ENCODE measurements around the gene LRRIQ3. TPM values are rescaled to one million over a fixed set of nuclear protein-coding genes. Genes with fewer than 3 reads are reported as not detected.

Gene LRRIQ3
- total RNA-seq, 2 experiments from 2014 or later = 0.08 to 0.25 TPM

GRCh38 chr1:74235153-74235552 is 37.2 kb upstream of the LRRIQ3 start, which contains the start of gene TNNI3K:
Gene TNNI3K, plus strand, starts transcription at chr1:74235387. Its CDS starts 65 bp downstream, at chr1:74235452.
- no peaks in the 10 kb centered on the region for H3K36me3 ChIP-seq (ENCODE audit: insufficient read depth, low read length)
- no peaks in the 10 kb centered on the region for H3K27me3 Mint-ChIP-seq
- no peak for DNase-seq
- no peak within 1 kb of the TSS for H3K27ac Mint-ChIP-seq
- POLR2A ChIA-PET = no interaction called here
- peaks cover 6% of the 10 kb centered on the region for H3K9me3 Mint-ChIP-seq
- CTCF ChIA-PET = no interaction called here
- no peaks in the 10 kb centered on the region for H3K4me1 ChIP-seq (ENCODE audit: insufficient read depth, low read length)
- H3K4me3 ChIP-seq (ENCODE audit: low read length) = no peak within 1 kb of the TSS
- H3K4me1 Mint-ChIP-seq (ENCODE audit: low read depth) = no peaks in the 10 kb centered on the region
- H3K4me3 Mint-ChIP-seq = no peak within 1 kb of the TSS
- no peaks in the 10 kb centered on the region for H3K27me3 ChIP-seq (ENCODE audit: control insufficient read depth in 1 of 2, insufficient read depth in 2 of 2, low read length in 2 of 2)
- TF ChIP-seq, protein P1, sequence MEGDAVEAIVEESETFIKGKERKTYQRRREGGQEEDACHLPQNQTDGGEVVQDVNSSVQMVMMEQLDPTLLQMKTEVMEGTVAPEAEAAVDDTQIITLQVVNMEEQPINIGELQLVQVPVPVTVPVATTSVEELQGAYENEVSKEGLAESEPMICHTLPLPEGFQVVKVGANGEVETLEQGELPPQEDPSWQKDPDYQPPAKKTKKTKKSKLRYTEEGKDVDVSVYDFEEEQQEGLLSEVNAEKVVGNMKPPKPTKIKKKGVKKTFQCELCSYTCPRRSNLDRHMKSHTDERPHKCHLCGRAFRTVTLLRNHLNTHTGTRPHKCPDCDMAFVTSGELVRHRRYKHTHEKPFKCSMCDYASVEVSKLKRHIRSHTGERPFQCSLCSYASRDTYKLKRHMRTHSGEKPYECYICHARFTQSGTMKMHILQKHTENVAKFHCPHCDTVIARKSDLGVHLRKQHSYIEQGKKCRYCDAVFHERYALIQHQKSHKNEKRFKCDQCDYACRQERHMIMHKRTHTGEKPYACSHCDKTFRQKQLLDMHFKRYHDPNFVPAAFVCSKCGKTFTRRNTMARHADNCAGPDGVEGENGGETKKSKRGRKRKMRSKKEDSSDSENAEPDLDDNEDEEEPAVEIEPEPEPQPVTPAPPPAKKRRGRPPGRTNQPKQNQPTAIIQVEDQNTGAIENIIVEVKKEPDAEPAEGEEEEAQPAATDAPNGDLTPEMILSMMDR (IDR thresholded peaks at IDR 0.05) = no peak
- no peaks in the 10 kb centered on the region for H3K9me3 ChIP-seq (ENCODE audit: control insufficient read depth in 1 of 2, insufficient read depth in 1 of 2, low read length in 2 of 2)
- ATAC-seq (ENCODE audit: poor library complexity) = no peak
- intact Hi-C loops (cut with DNase I, micrococcal nuclease) = no loop called here
- H3K27ac ChIP-seq (ENCODE audit: low read depth in 1 of 2, low read length in 2 of 2) = no peak within 1 kb of the TSS
- H3K36me3 Mint-ChIP-seq (ENCODE audit: low read depth) = peaks cover 3% of the 10 kb centered on the region

- H3K4me3 Mint-ChIP-seq = no peak overlapping the region
- ATAC-seq (ENCODE audit: poor library complexity) (no peak), DNase-seq (no peak)
- TF ChIP-seq, protein P1 (IDR thresholded peaks at IDR 0.05) = no peak
- peaks cover 3 to 28% of the 10 kb centered on the region in 2 experiments for H3K9me3 ChIP-seq (ENCODE audit: control insufficient read depth in 1 of 2, insufficient read depth in 1 of 2, low read length in 2 of 2)
- no peak overlapping the region for H3K27ac ChIP-seq (ENCODE audit: low read depth in 1 of 2, low read length in 2 of 2)
- H3K4me3 ChIP-seq (ENCODE audit: low read length) = no peak overlapping the region
- H3K36me3 ChIP-seq (ENCODE audit: insufficient read depth, low read length) = no peaks in the 10 kb centered on the region
- peaks cover 22% of the 10 kb centered on the region for H3K36me3 Mint-ChIP-seq (ENCODE audit: low read depth)
- ChIA-PET POLR2A (no interaction called here), CTCF (interaction anchor here (0.6 kb wide), 1 partner anchor 1208 kb away, joined by 3 read pairs; no protein-coding TSS in a partner anchor)
- H3K4me1 ChIP-seq (ENCODE audit: insufficient read depth, low read length) = no peaks in the 10 kb centered on the region
- H3K4me1 Mint-ChIP-seq (ENCODE audit: low read depth) = no peaks in the 10 kb centered on the region
- intact Hi-C loops (cut with DNase I, micrococcal nuclease) = no loop called here
- H3K27me3 Mint-ChIP-seq = no peaks in the 10 kb centered on the region
- peaks cover 21% of the 10 kb centered on the region for H3K9me3 Mint-ChIP-seq
- H3K27me3 ChIP-seq (ENCODE audit: control insufficient read depth in 1 of 2, insufficient read depth in 2 of 2, low read length in 2 of 2) = no peaks in the 10 kb centered on the region
- no peak overlapping the region for H3K27ac Mint-ChIP-seq
Measured at GRCh38 chr1:74223453-74223852, 25.5 kb upstream of the LRRIQ3 start.

GRCh38 chr1:74222701-74223100 is 24.7 kb upstream of the LRRIQ3 start:
- intact Hi-C loops (cut with DNase I, micrococcal nuclease) = no loop called here
- CTCF ChIA-PET = no interaction called here
- no peak for ATAC-seq (ENCODE audit: poor library complexity)
- Mint-ChIP-seq H3K4me3 (no peak overlapping the region), H3K36me3 (ENCODE audit: low read depth) (peaks cover 22% of the 10 kb centered on the region), H3K27ac (no peak overlapping the region), H3K4me1 (ENCODE audit: low read depth) (no peaks in the 10 kb centered on the region), H3K27me3 (no peaks in the 10 kb centered on the region), H3K9me3 (peaks cover 21% of the 10 kb centered on the region)
- TF ChIP-seq, protein P1 (IDR thresholded peaks at IDR 0.05) = no peak
- Histone ChIP-seq H3K36me3 (ENCODE audit: insufficient read depth, low read length) (no peaks in the 10 kb centered on the region), H3K4me1 (ENCODE audit: insufficient read depth, low read length) (no peaks in the 10 kb centered on the region), H3K4me3 (ENCODE audit: low read length) (no peak overlapping the region), H3K27ac (ENCODE audit: low read depth in 1 of 2, low read length in 2 of 2) (no peak overlapping the region), H3K9me3 (ENCODE audit: control insufficient read depth in 1 of 2, insufficient read depth in 1 of 2, low read length in 2 of 2) (peaks cover 3 to 24% of the 10 kb centered on the region in 2 experiments), H3K27me3 (ENCODE audit: control insufficient read depth in 1 of 2, insufficient read depth in 2 of 2, low read length in 2 of 2) (no peaks in the 10 kb centered on the region)
- DNase-seq = no peak
- POLR2A ChIA-PET = no interaction called here

All from CD4-positive, alpha-beta T cell (primary cell).